GM12891 (cell line): ENCODE data around the gene ANKRD10.

Source experiments
- DNase-seq: peaks from one replicate; pipeline ENCODE4 v3.0.0; 2011; ENCODE audit warnings: low spot score; ENCODE audit not compliant: insufficient read length
- FAIRE-seq: peaks from 2 replicates; lab custom pipeline; 2011; peaks lifted over from hg19 to GRCh38; lab: Jason Lieb, UNC
- PAX5 ChIP-seq: IDR thresholded peaks from 2 replicates; pipeline ENCODE4 v1.6.1; 2011; ENCODE audit warnings: low read length, moderate library complexity, mild to moderate bottlenecking; ENCODE audit not compliant: insufficient read depth, severe bottlenecking
- POLR2A ChIP-seq: IDR thresholded peaks from 2 replicates; pipeline ENCODE4 v1.6.1; 2011; ENCODE audit warnings: low read depth, low read length, control low read depth
- POLR2AphosphoS5 ChIP-seq: IDR thresholded peaks from 2 replicates; pipeline ENCODE4 v1.6.1; 2011; ENCODE audit warnings: low read depth, low read length, control low read depth
- POU2F2 ChIP-seq: IDR thresholded peaks from 2 replicates; pipeline ENCODE4 v1.6.1; 2011; ENCODE audit warnings: low read depth, mild to moderate bottlenecking, control low read depth, low read length, moderate library complexity
- SPI1 ChIP-seq: IDR thresholded peaks from 2 replicates; pipeline ENCODE4 v1.6.1; 2011; ENCODE audit warnings: low read depth, low read length, control low read depth
- TAF1 ChIP-seq: IDR thresholded peaks from 2 replicates; pipeline ENCODE4 v1.6.1; 2011; ENCODE audit warnings: low read depth, low read length, control low read depth

ANKRD10 gene

DNA sequence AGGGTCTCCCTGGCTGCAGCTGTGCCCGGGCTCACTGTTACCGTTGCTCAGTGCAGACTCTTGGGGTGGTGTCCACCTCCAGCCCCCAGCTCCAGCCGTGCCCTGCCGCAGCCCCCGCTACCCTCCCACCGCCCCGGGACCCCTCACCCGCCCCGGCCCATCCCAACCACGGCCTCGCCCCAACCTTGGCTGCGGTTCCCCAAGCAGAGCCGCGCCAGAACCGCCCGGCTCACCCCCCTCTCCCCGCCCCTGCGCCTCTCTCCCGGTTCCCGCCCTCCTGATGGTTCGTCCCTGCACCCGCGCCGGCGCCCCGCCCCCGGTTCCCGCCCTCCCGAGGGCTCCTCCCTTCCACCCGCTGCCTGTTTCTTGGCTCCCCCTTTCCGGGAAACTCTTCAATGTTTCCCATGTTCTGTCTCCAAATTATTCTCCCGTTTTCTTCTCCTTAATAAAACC is 40.3 kb downstream of the ANKRD10 start:
- FAIRE-seq (no peak), DNase-seq (peak; percentile 63)
- TF ChIP-seq POLR2A (no peak), SPI1 (no peak), TAF1 (no peak), POLR2AphosphoS5 (no peak), PAX5 (no peak), POU2F2 (no peak)

- TF ChIP-seq POLR2AphosphoS5 (no peak), PAX5 (no peak), POLR2A (no peak), TAF1 (no peak), POU2F2 (no peak)
- no peak for DNase-seq
- FAIRE-seq: peak; percentile 93
These were observed 41.0 kb downstream of the ANKRD10 start for GRCh38 chr13:110873639-110874507.

DNA sequence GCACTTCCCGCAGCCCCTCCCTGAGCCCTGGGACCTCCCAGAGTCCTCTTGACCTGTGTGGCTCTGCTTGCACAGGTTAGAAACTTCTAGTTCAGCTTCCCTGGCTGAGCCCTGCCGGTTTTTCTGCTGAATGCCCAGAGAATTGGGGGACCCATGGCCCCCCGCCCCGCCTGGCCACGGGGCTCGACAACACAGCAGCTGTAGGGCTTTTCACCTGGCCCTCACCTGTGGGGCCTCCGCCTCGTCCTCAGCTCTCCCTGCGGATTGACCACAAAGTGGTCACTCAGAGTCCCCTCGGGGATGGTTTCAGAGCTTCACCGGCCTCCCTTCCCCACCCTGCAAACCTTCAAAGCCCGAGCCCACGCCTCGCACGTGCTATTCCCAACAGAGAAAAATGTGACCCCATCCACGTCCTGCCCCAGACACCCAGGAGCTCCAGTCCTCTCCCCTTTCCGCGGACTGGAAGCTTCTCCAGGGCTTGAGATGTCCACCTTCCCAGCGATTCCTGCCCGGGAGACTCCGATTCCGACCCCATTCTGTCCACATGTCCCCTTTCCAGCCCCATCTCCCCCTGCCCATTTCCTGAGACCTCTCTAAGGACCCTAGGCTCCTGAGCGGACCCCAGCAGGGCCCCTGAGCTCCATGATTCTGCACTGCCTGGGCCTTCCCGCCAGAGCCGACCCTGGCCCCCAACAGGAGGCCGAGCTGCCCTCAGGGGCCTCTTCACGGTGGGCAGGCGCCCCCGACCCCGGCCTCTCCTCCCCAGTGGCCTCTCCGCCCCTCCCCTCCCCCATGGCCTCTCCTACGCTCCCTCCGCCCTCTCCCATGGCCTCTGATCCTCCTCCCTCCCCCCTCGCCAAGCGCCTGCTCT is 41.9 kb downstream of the ANKRD10 start:
- DNase-seq (no peak), FAIRE-seq (no peak)
- TF ChIP-seq SPI1 (no peak), POLR2A (no peak), TAF1 (no peak), POU2F2 (no peak), POLR2AphosphoS5 (no peak), PAX5 (no peak)

DNA sequence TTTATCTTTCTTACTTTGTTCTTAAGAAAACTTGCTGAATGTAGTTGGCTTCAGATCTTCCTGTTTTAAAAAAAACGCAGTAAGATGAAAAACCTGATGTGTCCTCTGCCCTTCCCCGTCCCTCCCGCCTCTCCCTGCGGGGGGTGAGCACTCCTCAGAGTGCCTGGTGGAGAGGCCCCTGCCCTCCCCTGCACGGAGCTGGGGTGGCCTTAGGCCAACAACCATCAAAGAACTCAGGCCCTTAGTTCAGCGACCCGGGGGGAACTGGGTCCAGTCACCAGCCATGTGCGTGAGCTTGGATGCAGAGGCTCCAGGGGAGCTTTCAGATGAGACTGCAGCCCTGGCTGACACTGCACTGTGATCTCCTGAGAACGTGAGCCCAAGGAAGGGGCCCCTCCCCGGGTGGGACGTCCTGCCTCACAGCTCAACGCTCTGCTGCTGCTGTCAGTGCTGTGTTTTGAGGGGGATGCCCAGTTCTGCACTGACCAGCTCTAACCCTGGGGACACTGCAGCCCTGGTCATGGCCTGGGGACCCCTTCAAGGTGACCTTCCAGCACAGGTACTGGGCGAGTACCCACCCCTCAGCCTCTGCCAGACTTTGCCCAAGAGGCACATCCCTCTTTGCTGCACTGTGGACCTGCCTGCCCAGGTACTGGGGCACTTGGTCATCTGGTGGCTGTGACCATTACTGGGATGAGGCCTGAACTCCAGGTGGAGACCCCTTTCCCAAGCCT is 42.7 kb downstream of the ANKRD10 start:
- TF ChIP-seq POLR2A (no peak), TAF1 (no peak), POU2F2 (no peak), POLR2AphosphoS5 (no peak), PAX5 (no peak), SPI1 (no peak)
- DNase-seq (no peak), FAIRE-seq (no peak)

GRCh38 chr13:110869805-110870706 is 44.8 kb downstream of the ANKRD10 start:
- FAIRE-seq (peak; percentile 55), DNase-seq (no peak)
- TF ChIP-seq POU2F2: no peak

GRCh38 chr13:110869231-110869804 is 45.6 kb downstream of the ANKRD10 start:
- TF ChIP-seq POLR2AphosphoS5 (no peak), TAF1 (no peak), POU2F2 (no peak), SPI1 (no peak), PAX5 (no peak), POLR2A (no peak)
- DNase-seq (no peak), FAIRE-seq (no peak)

DNA sequence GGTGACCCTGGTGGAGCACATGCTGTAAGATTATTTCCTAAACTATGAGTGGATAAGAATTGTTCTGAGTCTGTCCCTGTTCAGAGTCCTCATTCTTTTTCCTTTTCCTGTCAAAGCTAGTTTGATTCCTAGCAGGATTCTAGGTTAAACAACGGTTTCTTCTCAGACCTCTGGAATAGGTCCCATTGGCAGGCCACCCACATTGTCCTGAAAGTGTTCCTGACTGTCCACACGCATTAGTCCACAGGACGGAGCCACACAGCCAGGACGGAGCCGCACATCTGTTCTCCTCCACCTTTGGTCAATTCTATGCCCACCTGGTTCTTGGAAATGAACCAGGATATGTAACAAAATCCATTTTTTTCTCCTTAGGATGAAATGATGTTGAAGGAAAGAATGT is 46.1 kb downstream of the ANKRD10 start:
- TF ChIP-seq POLR2AphosphoS5 (no peak), SPI1 (no peak), POLR2A (no peak), PAX5 (no peak), POU2F2 (no peak), TAF1 (no peak)
- FAIRE-seq: no peak
- no peak for DNase-seq

DNA sequence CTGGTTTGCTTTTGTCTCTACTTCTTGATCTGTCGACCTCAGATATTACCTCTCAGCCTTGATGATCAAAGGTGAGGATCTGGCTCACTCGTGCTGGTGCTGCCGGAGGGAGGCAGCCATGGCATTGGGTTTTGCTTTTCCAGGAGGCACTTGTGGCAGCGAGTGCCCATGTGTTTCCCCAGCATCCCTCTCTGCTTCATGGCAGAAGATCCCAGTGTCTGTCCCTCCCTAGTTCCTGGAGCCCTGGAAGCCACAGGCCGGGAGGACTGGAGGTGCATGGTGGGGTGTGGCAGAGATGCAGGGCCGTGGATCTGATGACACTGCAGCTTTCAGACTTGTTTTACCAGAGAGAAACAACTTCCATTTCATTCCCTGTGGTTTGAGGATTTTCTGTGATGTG is 47.5 kb downstream of the ANKRD10 start:
- DNase-seq: no peak
- TF ChIP-seq PAX5 (no peak), POLR2A (no peak), TAF1 (no peak), POU2F2 (no peak)
- FAIRE-seq: no peak
